ENCODE measurements around the gene C4orf46.
"Not testable (repeated sequence)": the region's sequence is repeated elsewhere in the genome, so short reads cannot be mapped to it uniquely, and the experiment has no call there.

The C4orf46 gene

DNA sequence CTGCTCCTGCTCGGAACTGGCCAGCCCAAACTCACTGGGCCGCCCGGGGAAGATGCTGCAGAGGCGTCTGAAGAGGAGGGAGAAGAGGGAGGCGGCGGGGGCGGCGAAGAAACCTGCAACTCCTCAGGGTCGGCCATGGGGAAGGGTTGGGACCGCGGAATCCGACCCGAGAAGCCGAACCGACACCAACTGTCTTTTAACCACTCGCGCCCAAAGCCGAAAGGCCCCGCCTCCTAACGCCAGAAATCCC is at the start of gene C4orf46:
TSS of gene C4orf46 (minus strand) at position 223 of the 250 bp plus-strand sequence. CDS start at position 137, 86 bp downstream.
- DNase-seq = no peak

DNA sequence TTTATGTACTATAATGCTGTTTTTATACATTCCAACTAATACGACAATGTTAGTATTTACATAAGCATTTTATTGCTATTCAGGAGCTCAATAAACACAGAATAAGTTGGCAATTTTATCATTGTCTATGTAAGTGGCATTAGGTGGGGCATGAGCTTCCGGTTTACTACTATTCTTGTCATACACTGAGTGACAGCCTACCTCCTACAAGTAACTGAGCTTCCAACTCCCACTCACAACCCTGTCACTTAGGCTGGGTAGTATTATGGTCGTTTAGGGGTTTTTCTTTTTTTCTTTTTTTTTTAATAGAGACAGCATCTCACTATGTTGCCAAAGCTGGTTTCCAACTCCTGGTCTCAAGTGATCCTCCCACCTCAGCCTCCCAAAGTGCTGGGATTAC is 44.1 kb upstream of the C4orf46 start:
- DNase-seq = no peak

DNA sequence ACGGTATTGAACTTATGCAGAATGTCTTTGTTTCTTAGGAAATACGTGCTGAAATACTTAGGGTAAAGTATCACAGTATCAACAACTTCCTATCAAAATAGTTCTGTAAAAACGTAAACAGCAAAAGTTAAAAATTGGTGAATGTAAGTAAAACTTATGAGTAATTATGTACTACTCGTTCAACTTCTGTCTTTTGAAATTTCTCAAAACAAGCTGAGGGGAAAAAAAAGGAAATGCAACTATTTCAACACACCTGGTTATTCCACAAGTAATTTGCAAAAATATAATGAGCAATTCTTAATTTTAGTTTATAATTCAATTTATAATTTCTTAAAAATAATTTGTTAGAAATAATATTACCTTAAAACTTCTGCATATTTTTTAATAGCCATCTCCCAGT is 43.2 kb upstream of the C4orf46 start:
- no peak for DNase-seq

DNA sequence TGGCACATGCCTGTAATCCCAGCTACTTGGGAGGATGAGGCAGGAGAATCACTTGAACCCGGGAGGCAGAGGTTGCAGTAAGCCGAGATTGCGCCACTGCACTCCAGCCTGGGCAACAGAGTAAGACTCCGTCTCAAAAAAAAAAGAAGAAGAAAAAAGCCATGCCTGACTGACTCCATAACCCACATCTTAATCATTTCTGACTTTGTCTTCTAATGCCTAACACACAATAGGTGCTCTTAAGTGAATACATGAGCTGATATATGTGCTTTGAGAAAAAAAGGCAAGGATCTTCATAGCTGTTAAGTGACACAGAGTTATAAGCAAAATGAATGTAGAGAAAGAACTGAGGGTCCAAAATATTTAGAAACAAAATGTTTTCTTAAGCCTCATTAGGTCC is 40.9 kb upstream of the C4orf46 start:
- DNase-seq = not testable (repeated sequence)

DNA sequence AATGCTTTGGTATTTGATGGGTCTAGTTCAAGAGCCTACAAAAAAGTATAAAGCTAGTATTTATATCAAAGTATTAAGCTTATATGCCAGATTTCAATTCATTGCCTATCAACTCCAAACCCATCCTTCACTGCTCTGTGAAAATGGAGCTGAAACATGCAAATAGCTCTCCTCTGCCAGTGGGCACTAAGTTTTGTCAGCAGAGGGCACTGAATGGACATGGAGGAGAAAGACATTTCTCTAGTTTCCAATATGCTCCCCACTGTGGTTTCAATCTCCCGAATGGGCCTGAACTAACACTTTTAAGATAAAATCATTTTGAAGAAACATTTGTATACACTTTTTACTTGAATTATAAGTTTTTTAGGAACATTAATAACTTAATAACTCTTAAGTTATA is 39.1 kb upstream of the C4orf46 start:
- DNase-seq = no peak

DNA sequence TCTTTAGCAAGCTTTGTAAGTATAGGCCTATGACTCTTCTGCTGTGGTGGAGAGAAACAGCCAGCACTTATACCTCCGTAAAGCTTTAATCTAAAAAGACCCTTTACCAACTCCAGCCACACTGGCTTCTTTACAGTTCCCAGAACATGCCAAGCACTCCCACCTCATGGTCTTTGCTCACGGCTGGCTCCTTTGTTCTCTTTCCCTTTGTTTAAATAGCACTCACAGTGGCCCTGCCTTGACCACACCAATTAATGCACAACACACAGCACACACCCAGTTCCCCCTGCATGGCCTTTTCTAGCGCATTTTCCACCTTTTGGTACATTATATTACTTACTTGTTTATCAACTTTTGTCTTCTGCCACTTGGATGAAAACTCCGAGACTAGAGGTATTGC is 32.6 kb upstream of the C4orf46 start:
- no peak for DNase-seq

DNA sequence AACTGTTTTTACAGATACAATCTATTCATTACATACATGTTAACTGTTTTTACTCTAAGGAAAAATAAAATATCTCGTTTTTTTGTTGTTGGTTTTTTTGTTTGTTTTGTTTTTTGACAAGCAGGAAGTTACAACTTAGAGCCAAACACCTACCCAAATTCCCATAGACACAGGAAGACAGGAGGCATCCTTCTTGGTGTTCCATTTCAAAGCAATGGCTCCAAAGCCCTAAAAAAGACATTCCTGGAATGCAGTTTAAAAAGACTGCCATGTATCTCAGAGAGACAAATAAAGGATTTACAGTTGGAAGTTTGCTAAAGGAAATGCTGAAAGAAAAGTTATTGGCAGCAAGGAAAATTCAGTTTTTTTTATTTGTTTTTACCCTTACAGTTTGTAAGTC is 17.1 kb upstream of the C4orf46 start:
- DNase-seq = no peak

DNA sequence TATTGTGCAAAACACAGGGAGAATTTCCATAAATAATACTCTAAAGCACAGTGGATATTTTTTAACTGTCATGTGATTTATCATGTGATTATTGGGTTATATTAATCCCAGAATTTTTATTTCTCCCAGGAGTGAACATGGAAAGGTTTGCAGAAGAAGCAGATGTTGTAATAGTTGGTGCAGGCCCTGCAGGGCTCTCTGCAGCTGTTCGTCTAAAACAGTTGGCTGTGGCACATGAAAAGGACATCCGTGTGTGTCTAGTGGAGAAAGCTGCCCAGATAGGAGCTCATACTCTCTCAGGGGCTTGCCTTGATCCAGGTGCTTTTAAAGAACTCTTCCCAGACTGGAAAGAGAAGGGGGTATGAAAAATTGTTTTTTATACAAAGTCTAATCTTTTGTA is 10.4 kb upstream of the C4orf46 start:
- DNase-seq = no peak

DNA sequence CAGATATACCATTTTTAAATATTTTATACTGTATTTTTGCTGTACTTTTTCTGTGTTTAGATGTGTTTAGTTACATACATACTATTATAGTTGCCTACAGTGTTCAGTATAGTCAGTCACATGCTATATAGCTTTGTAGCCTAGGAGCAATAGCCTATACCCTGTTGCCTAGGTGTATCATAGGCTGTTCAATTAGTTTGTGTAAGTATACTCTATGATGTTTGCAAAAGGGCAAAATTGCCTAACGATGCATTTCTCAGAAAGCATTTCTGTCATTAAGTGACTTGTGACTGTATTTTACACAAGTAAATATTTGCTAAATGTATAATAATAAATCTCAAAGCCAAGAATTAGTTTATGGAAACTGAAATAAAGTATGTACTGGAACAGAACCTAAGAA is 9.9 kb upstream of the C4orf46 start:
- DNase-seq = no peak

DNA sequence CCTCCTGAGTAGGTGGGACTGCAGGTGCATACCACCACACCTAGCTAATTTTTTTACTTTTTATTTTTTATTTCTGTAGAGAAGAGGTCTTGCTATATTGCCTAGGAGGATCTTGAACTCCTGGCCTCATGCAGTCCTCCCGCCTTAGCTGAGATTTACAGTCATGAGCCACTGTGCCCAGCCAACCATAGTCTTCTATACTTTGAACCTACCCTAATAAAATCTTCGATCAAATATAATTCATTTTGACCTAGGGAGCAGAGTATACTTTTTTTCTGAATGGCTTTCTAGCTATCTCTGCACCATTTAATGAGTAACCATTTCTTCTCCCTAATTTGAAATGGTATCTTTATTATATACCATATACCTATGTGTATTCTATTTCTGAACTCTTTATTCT is 7.1 kb upstream of the C4orf46 start:
- no peak for DNase-seq

DNA sequence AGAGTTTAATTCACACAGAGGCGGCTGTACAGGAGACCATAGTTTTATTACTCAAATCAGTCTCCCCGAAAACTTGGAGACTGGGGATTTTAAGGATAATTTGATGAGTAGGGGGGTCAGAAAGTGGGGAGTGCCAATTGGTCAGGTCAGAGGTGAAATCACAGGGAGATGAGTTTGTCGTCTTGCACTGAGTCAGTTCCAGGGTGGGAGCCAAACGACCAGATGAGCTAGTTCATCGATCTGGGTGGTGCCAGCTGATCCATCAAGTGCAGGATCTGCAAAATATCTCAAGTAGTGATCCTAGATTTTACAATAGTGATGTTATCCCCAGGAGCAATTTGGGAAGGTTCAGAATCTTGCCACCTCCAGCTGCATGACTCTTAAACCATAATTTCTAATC is 4.4 kb upstream of the C4orf46 start:
- no peak for DNase-seq

DNA sequence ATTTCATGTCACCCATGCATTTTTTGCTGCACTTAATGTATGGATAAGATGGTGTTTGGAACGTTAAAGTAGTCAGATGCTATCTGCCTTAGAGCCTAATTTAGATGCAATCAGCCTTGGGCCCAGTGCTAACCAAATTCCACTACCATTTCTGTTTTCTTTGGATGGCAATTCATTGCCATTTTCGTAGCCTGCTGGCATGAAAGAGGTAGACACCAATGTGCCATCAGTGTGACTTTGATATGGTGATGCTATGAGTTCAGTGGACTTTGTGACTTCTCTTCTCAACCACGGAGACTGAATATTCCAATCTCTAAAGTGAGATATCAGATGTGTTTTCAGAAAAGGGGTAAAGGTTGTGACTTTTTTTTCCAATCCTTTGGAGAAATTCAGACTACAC is 1.9 kb upstream of the C4orf46 start:
- DNase-seq = no peak

DNA sequence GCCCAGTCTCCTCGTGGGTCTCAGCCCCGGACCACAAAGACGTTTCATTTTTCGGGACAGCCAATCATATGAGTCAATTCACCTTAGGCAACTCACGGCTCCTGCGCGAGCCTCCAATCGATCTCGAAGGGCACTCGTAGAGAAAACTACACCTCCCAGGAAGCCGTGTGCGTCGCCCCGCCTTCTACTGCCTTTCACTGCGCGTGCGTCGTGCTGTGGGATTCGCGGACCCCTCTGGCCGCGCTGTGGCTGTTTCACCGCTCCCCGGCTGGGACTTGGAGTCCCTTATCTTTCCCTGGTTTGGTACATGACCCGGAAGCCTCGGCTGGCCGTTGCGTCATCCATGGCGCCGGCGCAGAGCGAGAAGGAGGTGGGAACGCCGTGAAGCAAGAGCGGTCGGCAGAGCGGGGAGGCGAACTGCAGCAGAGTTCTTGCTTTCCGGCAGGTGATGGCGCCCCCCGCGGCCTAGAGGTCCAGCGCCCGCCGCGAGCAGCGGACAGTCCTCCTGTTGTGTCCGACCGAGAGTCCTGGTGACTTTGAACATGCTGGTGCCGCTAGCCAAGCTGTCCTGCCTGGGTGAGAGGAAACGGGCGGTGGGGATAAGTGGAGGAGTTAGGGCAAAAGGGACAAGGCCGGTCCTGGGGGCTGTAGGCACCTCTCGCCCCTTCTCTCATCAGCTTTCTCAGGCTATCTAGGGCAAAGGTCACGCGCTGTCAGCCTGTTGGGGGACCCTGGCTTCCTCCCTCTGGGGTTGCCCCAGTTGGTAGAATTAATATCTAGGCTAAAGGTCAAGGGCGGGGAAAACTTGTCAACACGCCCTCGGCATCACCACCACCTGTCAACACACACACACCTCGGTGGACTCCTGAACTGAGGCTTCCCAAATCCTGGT is 474 bp upstream of the C4orf46 start, which contains the start of gene ETFDH:
TSS of gene ETFDH (plus strand) at position 382 of the 892 bp plus-strand sequence. CDS start at position 543, 161 bp downstream.
- peak; percentile 94 to 100 (median 99) for DNase-seq

DNA sequence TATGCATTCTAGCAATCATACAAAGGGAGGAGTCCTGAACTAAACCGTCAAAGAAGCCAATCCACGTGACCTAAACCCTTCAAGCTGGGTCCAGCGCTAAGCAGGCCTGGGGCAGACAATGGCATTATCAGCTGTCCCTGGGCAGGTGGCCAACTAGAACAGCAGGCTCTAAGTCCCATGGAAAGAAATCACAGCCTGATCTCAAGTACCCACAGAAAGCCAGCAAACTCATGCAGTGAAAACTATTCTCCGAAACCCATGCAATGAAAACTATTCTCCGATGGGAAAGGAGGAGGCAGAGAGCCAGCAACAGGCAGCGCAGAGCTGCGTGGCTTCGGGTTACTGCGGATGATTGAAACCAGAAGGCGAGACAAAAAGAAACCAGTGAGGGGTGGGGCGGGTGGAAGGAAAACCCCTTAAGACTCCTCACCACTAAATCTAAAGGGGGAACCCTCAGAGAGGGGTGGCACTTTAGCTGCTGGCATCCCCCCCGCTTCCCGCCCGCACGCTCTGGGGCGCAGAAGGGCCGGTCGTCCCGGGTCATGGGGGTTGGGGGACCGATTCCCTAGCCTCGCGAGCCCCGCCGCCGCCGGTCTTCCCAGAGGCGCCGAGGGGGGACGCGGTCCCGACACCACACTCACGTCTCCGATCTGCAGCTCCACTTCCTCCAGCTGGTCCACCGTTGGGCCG is 567 bp downstream of the C4orf46 start:
- DNase-seq = peak in 48 of 56 donors; percentile 0 to 79 (median 42)

DNA sequence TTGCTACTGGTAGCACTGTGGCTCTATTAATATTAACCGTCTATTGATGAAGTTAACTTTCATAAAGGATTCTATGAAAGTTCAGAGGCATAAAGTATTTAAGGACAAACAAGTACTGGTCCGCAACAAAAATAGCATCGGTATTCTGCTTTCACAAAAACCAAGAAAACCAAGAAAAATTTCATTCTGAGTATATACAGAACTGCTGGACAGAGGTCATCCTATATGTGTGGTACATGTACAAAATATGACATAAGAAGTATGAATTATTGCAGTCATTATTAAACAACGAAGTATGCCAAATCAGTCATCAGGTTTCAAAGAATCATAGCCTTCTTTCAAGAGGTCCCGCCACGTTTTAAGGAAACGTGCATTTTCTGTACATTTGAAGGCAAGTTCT is 2.4 kb downstream of the C4orf46 start:
- no peak for DNase-seq

DNA sequence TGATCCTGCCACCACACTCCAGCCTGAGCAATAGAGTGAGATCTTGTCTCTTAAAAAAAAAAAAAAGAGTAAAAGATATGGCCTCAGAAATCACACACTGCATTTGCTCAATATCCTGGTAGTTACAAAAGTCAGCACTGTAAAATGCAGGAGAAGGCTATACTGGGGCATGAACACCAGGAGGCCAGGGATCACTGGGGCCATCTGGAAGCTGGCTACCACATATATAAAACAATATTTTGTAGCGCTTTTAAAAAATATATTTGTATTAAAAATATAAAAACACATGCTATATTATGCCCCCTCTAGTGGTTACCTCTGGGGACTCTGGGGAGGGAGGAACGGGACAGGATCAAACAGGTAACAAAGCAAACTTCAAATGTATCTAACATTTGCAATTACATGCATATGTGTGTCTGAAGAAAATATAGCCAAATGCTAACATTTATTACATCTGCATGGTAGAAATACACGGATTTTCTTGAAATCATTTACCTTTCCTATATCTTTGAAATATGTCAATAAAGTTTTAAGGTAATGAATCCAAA is 4.0 kb downstream of the C4orf46 start:
- DNase-seq = no peak

DNA sequence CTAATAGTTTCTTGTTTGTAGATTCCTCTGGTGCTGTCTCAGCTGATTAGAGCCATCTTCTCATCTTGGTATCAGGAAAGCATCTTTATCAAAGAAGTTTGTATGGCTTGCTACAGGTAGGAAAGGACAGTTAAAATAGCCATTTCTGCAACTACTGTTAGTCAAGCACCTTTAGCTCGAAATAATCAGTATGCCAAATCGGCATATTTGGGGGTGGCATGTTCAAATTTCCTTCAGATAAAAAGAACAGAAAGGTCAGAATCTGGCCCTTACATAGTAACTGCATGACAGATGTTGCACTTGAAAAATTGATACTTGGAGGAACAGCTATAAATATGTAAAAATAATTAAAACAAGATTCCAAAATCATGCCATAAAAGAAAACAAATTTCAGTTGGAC is 4.8 kb downstream of the C4orf46 start:
- DNase-seq = no peak

DNA sequence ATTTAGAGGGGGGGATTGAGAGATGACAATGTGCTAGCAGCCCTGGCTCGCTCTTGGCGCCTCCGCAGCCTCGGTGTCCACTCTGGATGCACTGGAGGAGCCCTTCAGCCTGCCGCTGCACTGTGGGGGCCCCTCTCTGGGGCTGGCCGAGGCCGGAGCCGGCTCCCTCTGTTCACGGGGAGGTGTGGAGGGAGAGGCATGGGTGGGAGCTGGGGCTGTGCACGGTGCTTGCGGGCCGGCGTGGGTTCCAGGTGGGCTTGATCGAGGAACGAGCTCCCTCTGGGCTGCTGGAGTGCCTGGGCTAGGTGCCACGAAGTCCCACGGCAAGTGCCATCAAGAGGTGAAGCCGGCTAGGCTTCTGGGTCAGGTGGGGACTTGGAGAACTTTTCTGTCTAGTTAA is 6.9 kb downstream of the C4orf46 start:
- DNase-seq = no peak

DNA sequence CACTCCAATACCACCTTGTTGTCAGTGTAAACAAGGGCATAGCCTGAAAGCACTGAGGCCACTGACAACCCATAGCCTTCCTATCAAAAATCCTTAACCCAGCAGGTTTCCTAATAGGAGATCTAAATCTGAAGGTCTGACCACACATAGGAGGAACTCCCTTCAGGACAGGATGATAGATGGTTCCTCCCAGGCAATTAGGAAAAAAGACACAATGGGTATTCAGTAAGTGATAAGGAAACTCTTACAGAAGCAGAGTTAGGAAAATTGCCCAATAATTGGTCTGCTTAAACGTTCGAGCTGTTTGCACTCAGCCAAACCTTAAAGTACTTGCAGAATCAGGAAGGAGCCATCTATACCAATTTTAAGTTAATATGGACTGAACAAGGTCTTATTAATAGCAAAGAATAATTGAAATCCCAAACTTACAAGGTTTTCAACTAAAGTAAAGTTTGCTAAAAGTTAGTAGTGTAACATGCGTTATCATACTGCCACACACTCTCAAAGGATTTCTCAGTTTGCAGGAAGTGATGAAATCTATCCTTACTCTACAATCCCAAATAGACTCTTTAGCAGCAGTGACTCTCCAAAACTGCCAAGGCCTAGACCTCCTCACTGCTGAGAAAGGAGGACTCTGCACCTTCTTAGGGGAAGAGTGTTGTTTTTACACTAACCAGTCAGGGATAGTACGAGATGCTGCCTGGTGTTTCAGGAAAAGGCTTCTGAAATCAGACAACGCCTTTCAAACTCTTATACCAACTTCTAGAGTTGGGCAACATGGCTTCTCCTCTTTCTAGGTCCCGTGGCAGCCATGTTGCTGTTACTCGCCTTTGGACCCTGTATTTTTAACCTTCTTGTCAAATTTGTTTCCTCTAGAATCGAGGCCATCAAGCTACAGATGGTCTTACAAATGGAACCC is 7.7 kb downstream of the C4orf46 start:
- DNase-seq = not testable (repeated sequence)

DNA sequence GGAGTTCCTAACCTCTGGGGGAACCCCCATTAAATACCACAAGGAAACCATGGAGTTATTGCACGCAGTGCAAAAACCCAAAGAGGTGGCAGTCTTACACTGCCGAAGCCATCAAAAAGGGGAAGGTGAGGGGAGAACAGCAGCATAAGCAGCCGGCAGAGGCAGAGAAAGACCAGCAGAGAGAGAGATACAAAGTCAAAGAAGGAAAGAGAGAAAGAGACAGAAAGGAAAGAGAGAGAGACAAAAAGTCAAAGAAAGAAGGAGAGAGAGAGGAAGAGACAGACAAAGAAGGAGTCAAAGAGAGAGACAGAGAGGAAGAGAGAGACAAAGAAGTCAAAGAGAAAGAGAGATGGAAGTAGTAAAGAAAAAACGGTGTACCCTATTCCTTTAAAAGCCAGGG is 8.4 kb downstream of the C4orf46 start:
- not testable (repeated sequence) for DNase-seq

DNA sequence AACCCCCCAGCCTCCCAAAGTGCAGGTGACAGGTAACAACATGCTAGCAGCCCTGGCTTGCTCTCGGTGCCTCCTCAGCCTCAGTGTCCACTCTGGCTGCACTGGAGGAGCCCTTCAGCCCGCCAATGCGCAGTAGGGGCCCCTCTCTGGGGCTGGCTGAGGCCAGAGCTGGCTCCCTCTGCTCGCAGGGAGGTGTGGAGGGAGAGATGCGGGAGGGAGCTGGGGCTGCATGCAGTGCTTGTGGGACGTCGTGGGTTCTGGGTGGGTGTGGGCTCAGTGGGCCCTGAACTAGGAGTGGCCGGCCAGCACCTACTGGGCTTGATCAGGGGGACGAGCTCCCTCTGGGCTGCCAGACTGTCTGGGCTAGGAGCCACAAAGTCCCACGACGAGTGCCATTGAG is 14.4 kb downstream of the C4orf46 start:
- DNase-seq = no peak

DNA sequence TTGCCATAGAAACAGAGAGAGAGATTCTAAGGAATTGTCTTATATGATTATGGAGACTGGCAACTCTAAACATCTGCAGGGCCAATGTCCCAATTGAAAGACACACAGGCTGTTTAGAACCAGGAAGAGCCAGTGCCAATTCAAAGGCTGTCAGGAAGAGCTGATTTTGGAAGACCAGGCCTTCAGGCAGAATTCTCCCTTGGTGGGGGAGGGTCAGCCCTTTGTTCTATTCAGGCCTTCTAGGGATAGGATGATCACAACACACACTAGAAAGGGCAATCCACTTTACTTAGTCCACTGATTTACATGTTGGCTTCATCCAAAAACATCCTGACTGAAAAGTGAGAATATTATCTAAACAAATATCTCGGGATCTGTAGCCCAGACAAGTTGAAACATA is 15.2 kb downstream of the C4orf46 start:
- no peak for DNase-seq

Data from amygdala (tissue), 56 donors.